ENCODE measurements around the gene TENT5C.

Gene TENT5C

GRCh38 chr1:117663156-117663902 is 57.5 kb downstream of the TENT5C start:
- no peak for DNase-seq (ENCODE audit: low read depth)
- no peak overlapping the region for H3K4me3 ChIP-seq (ENCODE audit: low read depth, low read length)
- TF ChIP-seq CTCF (IDR thresholded peaks at IDR 0.05; ENCODE audit: control insufficient read depth, extremely low read depth, insufficient read depth), result no peak

- no peak for DNase-seq (ENCODE audit: low read depth)
- H3K4me3 ChIP-seq (ENCODE audit: low read depth, low read length), result no peak overlapping the region
- no peak for TF ChIP-seq CTCF (IDR thresholded peaks at IDR 0.05; ENCODE audit: control insufficient read depth, extremely low read depth, insufficient read depth)
These were observed 58.5 kb downstream of the TENT5C start for GRCh38 chr1:117664314-117664713.

- no peak for TF ChIP-seq CTCF (IDR thresholded peaks at IDR 0.05; ENCODE audit: control insufficient read depth, extremely low read depth, insufficient read depth)
- DNase-seq (ENCODE audit: low read depth), result no peak
- no peak overlapping the region for H3K4me3 ChIP-seq (ENCODE audit: low read depth, low read length)
These were observed 59.9 kb downstream of the TENT5C start for GRCh38 chr1:117665556-117666270.

- TF ChIP-seq CTCF (IDR thresholded peaks at IDR 0.05; ENCODE audit: control insufficient read depth, extremely low read depth, insufficient read depth), result no peak
- no peak for DNase-seq (ENCODE audit: low read depth)
- H3K4me3 ChIP-seq (ENCODE audit: low read depth, low read length), result no peak overlapping the region
These were observed 63.7 kb downstream of the TENT5C start for GRCh38 chr1:117669572-117669971.

GRCh38 chr1:117670976-117671780 is 65.3 kb downstream of the TENT5C start:
- no peak for TF ChIP-seq CTCF (IDR thresholded peaks at IDR 0.05; ENCODE audit: control insufficient read depth, extremely low read depth, insufficient read depth)
- H3K4me3 ChIP-seq (ENCODE audit: low read depth, low read length), result no peak overlapping the region
- no peak for DNase-seq (ENCODE audit: low read depth)

GRCh38 chr1:117671781-117672501 is 66.1 kb downstream of the TENT5C start:
- DNase-seq (ENCODE audit: low read depth), result no peak
- no peak for TF ChIP-seq CTCF (IDR thresholded peaks at IDR 0.05; ENCODE audit: control insufficient read depth, extremely low read depth, insufficient read depth)
- no peak overlapping the region for H3K4me3 ChIP-seq (ENCODE audit: low read depth, low read length)
